GM08714 (cell line): ENCODE data around the gene COBL.

ENCODE experiments used
- H3K4me3 ChIP-seq: fragments of 200-500 bp; sonication (Bioruptor generic); 2 replicates; pipeline ENCODE4 v1.5.1; 2014; ENCODE audit warnings: mild to moderate bottlenecking, low read length, inconsistent platforms
- ZNF274 ChIP-seq: IDR thresholded peaks from 2 replicates; pipeline ENCODE4 v1.6.1; 2012; ENCODE audit warnings: mild to moderate bottlenecking, low read depth, low read length

The COBL gene

GRCh38 chr7:51249991-51250390 is 66.6 kb downstream of the COBL start:
- TF ChIP-seq ZNF274: no peak

GRCh38 chr7:51249187-51249945 is 67.2 kb downstream of the COBL start:
- TF ChIP-seq ZNF274: no peak
- H3K4me3 ChIP-seq: no peak overlapping the region

More at GRCh38 chr7:51249991-51250390, 66.6 kb downstream of the COBL start:
- H3K4me3 ChIP-seq: no peak overlapping the region

GRCh38 chr7:51246258-51247245 is 70.1 kb downstream of the COBL start:
- no peak for TF ChIP-seq ZNF274
- no peak overlapping the region for H3K4me3 ChIP-seq

- H3K4me3 ChIP-seq: no peak overlapping the region
Measured at GRCh38 chr7:51244885-51245284, 71.7 kb downstream of the COBL start.

GRCh38 chr7:51244053-51244452 is 72.6 kb downstream of the COBL start:
- no peak for TF ChIP-seq ZNF274

More at GRCh38 chr7:51244885-51245284, 71.7 kb downstream of the COBL start:
- no peak for TF ChIP-seq ZNF274

GRCh38 chr7:51243631-51244030 is 73.0 kb downstream of the COBL start:
- no peak overlapping the region for H3K4me3 ChIP-seq
- TF ChIP-seq ZNF274: no peak

More at GRCh38 chr7:51244053-51244452, 72.6 kb downstream of the COBL start:
- no peak overlapping the region for H3K4me3 ChIP-seq

- H3K4me3 ChIP-seq: no peak overlapping the region
- no peak for TF ChIP-seq ZNF274
Measured at GRCh38 chr7:51242881-51243518, 73.6 kb downstream of the COBL start.

GRCh38 chr7:51242007-51242691 is 74.5 kb downstream of the COBL start:
- TF ChIP-seq ZNF274: no peak
- no peak overlapping the region for H3K4me3 ChIP-seq

GRCh38 chr7:51240868-51241267 is 75.7 kb downstream of the COBL start:
- H3K4me3 ChIP-seq: no peak overlapping the region
- no peak for TF ChIP-seq ZNF274

- H3K4me3 ChIP-seq: no peak overlapping the region
- no peak for TF ChIP-seq ZNF274
Measured at GRCh38 chr7:51239691-51240090, 76.9 kb downstream of the COBL start.

- no peak for TF ChIP-seq ZNF274
- no peak overlapping the region for H3K4me3 ChIP-seq
Measured at GRCh38 chr7:51238981-51239495, 77.6 kb downstream of the COBL start.

GRCh38 chr7:51237446-51238133 is 79.0 kb downstream of the COBL start:
- TF ChIP-seq ZNF274: no peak
- H3K4me3 ChIP-seq: no peak overlapping the region

GRCh38 chr7:51236470-51237132 is 80.0 kb downstream of the COBL start:
- no peak overlapping the region for H3K4me3 ChIP-seq
- no peak for TF ChIP-seq ZNF274
